Activated naive CD4-positive, alpha-beta T cell treated with anti-CD3 and anti-CD28 coated beads, Interleukin-2, amount 10 ng/mL, durations not matched to agents 7 days and 5 days (primary cell): ENCODE measurements around the gene PTPN9.
"Not testable (repeated sequence)": the region's sequence is repeated elsewhere in the genome, so short reads cannot be mapped to it uniquely, and the experiment has no call there.

Experiments
- CTCF ChIA-PET: fragments of 350-600 bp; sonication (Branson Sonifier 250); formaldehyde crosslinking; loops from one replicate; lab custom pipeline; 2021; ENCODE audit warnings: antibody characterized with exemption; lab: Charles Lee
- DNase-seq: peaks from one replicate; pipeline ENCODE4 v3.0.0-alpha.2; 2020
- H3K27ac Mint-ChIP-seq: one replicate; pipeline ENCODE4 v1.8.0; 2021; ENCODE audit warnings: mild to moderate bottlenecking, moderate library complexity, mixed read lengths
- H3K27me3 Mint-ChIP-seq: one replicate; pipeline ENCODE4 v1.8.0; 2021; ENCODE audit warnings: mild to moderate bottlenecking, mixed read lengths
- H3K36me3 Mint-ChIP-seq: one replicate; pipeline ENCODE4 v1.8.0; 2021; ENCODE audit warnings: mixed read lengths
- H3K4me1 Mint-ChIP-seq: one replicate; pipeline ENCODE4 v1.8.0; 2021; ENCODE audit warnings: mixed read lengths
- H3K4me3 Mint-ChIP-seq: one replicate; pipeline ENCODE4 v1.8.0; 2021; ENCODE audit warnings: mild to moderate bottlenecking, moderate library complexity, mixed read lengths
- H3K9me3 Mint-ChIP-seq: one replicate; pipeline ENCODE4 v1.8.0; 2021; ENCODE audit warnings: mixed read lengths

Gene PTPN9

GRCh38 chr15:75570126-75570845 is 8.8 kb downstream of the PTPN9 start:
- Mint-ChIP-seq H3K27me3 (no peaks in the 10 kb centered on the region), H3K9me3 (no peaks in the 10 kb centered on the region), H3K27ac (no peak overlapping the region), H3K36me3 (peaks cover 9% of the 10 kb centered on the region), H3K4me3 (no peak overlapping the region), H3K4me1 (peaks cover 19% of the 10 kb centered on the region)
- CTCF ChIA-PET, result interaction anchor here (0.7 to 1.1 kb wide), 2 partner anchors 27 to 116 kb away, joined by 3 read pairs; no protein-coding TSS in a partner anchor
- no peak for DNase-seq

- DNase-seq, result no peak
- Mint-ChIP-seq H3K9me3 (no peaks in the 10 kb centered on the region), H3K27ac (no peak overlapping the region), H3K4me1 (peaks cover 8% of the 10 kb centered on the region), H3K27me3 (no peaks in the 10 kb centered on the region), H3K4me3 (no peak overlapping the region), H3K36me3 (peaks cover 8% of the 10 kb centered on the region)
- CTCF ChIA-PET, result interaction anchor here (0.6 to 1.2 kb wide), 2 partner anchors 14 to 34 kb away, joined by 3 read pairs; partner anchors contain the start of gene PTPN9
These were observed 13.8 kb downstream of the PTPN9 start for GRCh38 chr15:75565062-75565970.

GRCh38 chr15:75561888-75562287 is 17.2 kb downstream of the PTPN9 start:
- Mint-ChIP-seq H3K9me3 (no peaks in the 10 kb centered on the region), H3K4me1 (no peaks in the 10 kb centered on the region), H3K27ac (no peak overlapping the region), H3K27me3 (no peaks in the 10 kb centered on the region), H3K4me3 (no peak overlapping the region), H3K36me3 (peaks cover 4% of the 10 kb centered on the region)
- no peak for DNase-seq
- CTCF ChIA-PET, result no interaction called here

GRCh38 chr15:75559360-75559759 is 19.8 kb downstream of the PTPN9 start:
- H3K27me3 Mint-ChIP-seq, DNase-seq, H3K27ac Mint-ChIP-seq, H3K36me3 Mint-ChIP-seq, CTCF ChIA-PET, H3K4me3 Mint-ChIP-seq, H3K4me1 Mint-ChIP-seq, H3K9me3 Mint-ChIP-seq: not testable (repeated sequence)

- H3K4me3 Mint-ChIP-seq, DNase-seq, H3K4me1 Mint-ChIP-seq, H3K36me3 Mint-ChIP-seq, H3K9me3 Mint-ChIP-seq, CTCF ChIA-PET, H3K27ac Mint-ChIP-seq, H3K27me3 Mint-ChIP-seq: not testable (repeated sequence)
These were observed 20.2 kb downstream of the PTPN9 start for GRCh38 chr15:75558955-75559354.

- no peaks in the 10 kb centered on the region for H3K4me1 Mint-ChIP-seq
- no peaks in the 10 kb centered on the region for H3K27me3 Mint-ChIP-seq
- H3K27ac Mint-ChIP-seq, result no peak overlapping the region
- no peaks in the 10 kb centered on the region for H3K36me3 Mint-ChIP-seq
- DNase-seq, result no peak
- CTCF ChIA-PET, result interaction anchor here (0.9 kb wide), 1 partner anchor 12 kb away, joined by 3 read pairs; no protein-coding TSS in a partner anchor
- no peak overlapping the region for H3K4me3 Mint-ChIP-seq
- H3K9me3 Mint-ChIP-seq, result no peaks in the 10 kb centered on the region
These were observed 24.4 kb downstream of the PTPN9 start for GRCh38 chr15:75554717-75555116.

GRCh38 chr15:75553659-75554058 is 25.5 kb downstream of the PTPN9 start:
- no peak for DNase-seq
- Mint-ChIP-seq H3K9me3 (no peaks in the 10 kb centered on the region), H3K27ac (no peak overlapping the region), H3K27me3 (no peaks in the 10 kb centered on the region), H3K4me3 (no peak overlapping the region), H3K4me1 (no peaks in the 10 kb centered on the region), H3K36me3 (no peaks in the 10 kb centered on the region)
- CTCF ChIA-PET, result no interaction called here

- Mint-ChIP-seq H3K27me3 (no peaks in the 10 kb centered on the region), H3K4me1 (no peaks in the 10 kb centered on the region), H3K36me3 (no peaks in the 10 kb centered on the region), H3K27ac (no peak overlapping the region), H3K9me3 (no peaks in the 10 kb centered on the region), H3K4me3 (no peak overlapping the region)
- no peak for DNase-seq
- CTCF ChIA-PET, result no interaction called here
These were observed 28.0 kb downstream of the PTPN9 start for GRCh38 chr15:75551091-75551490.

GRCh38 chr15:75545064-75545463 is 34.1 kb downstream of the PTPN9 start:
- Mint-ChIP-seq H3K9me3 (no peaks in the 10 kb centered on the region), H3K4me1 (peaks cover 5% of the 10 kb centered on the region), H3K36me3 (peaks cover 7% of the 10 kb centered on the region), H3K27me3 (no peaks in the 10 kb centered on the region), H3K27ac (no peak overlapping the region), H3K4me3 (no peak overlapping the region)
- DNase-seq, result no peak
- CTCF ChIA-PET, result no interaction called here

GRCh38 chr15:75544359-75544758 is 34.8 kb downstream of the PTPN9 start:
- CTCF ChIA-PET, result interaction anchor here (1.2 kb wide), 1 partner anchor 15 kb away, joined by 3 read pairs; no protein-coding TSS in a partner anchor
- no peak overlapping the region for H3K27ac Mint-ChIP-seq

GRCh38 chr15:75542949-75543545 is 36.1 kb downstream of the PTPN9 start:
- CTCF ChIA-PET, DNase-seq, H3K4me1 Mint-ChIP-seq, H3K4me3 Mint-ChIP-seq, H3K9me3 Mint-ChIP-seq, H3K27me3 Mint-ChIP-seq, H3K27ac Mint-ChIP-seq: not testable (repeated sequence)
- H3K36me3 Mint-ChIP-seq, result peaks cover 11% of the 10 kb centered on the region

More at GRCh38 chr15:75544359-75544758, 34.8 kb downstream of the PTPN9 start:
- H3K4me1 Mint-ChIP-seq, result peaks cover 9% of the 10 kb centered on the region
- no peaks in the 10 kb centered on the region for H3K27me3 Mint-ChIP-seq
- no peak overlapping the region for H3K4me3 Mint-ChIP-seq
- H3K36me3 Mint-ChIP-seq, result peaks cover 7% of the 10 kb centered on the region
- no peaks in the 10 kb centered on the region for H3K9me3 Mint-ChIP-seq
- DNase-seq, result no peak

GRCh38 chr15:75542386-75542797 is 36.7 kb downstream of the PTPN9 start:
- H3K4me1 Mint-ChIP-seq, result peaks cover 9% of the 10 kb centered on the region
- H3K36me3 Mint-ChIP-seq, result peaks cover 11% of the 10 kb centered on the region
- H3K4me3 Mint-ChIP-seq, result no peak overlapping the region
- no peak overlapping the region for H3K27ac Mint-ChIP-seq
- no peaks in the 10 kb centered on the region for H3K9me3 Mint-ChIP-seq
- no peak for DNase-seq
- CTCF ChIA-PET, result no interaction called here
- H3K27me3 Mint-ChIP-seq, result no peaks in the 10 kb centered on the region

- Mint-ChIP-seq H3K9me3 (no peaks in the 10 kb centered on the region), H3K27me3 (no peaks in the 10 kb centered on the region), H3K4me1 (peaks cover 13% of the 10 kb centered on the region), H3K27ac (no peak overlapping the region), H3K36me3 (peaks cover 9% of the 10 kb centered on the region), H3K4me3 (no peak overlapping the region)
- CTCF ChIA-PET, result no interaction called here
- no peak for DNase-seq
These were observed 40.7 kb downstream of the PTPN9 start for GRCh38 chr15:75538376-75538775.

- Mint-ChIP-seq H3K4me1 (peaks cover 8% of the 10 kb centered on the region), H3K27ac (no peak overlapping the region), H3K9me3 (no peaks in the 10 kb centered on the region), H3K27me3 (no peaks in the 10 kb centered on the region), H3K36me3 (peaks cover 9% of the 10 kb centered on the region), H3K4me3 (no peak overlapping the region)
- DNase-seq, result no peak
- CTCF ChIA-PET, result interaction anchor here (1.7 kb wide), 1 partner anchor 25 kb away, joined by 6 read pairs; no protein-coding TSS in a partner anchor
These were observed 45.2 kb downstream of the PTPN9 start for GRCh38 chr15:75533945-75534344.
